ENCODE data around the gene HIC1. TPM values are rescaled to one million over a fixed set of nuclear protein-coding genes. Genes with fewer than 3 reads are reported as not detected.
A peak's percentile ranks its signal among the peaks of the same experiment; 100 is the strongest.

The HIC1 gene
- total RNA-seq, 1 donor from 2014 or later = 20.8 TPM

DNA sequence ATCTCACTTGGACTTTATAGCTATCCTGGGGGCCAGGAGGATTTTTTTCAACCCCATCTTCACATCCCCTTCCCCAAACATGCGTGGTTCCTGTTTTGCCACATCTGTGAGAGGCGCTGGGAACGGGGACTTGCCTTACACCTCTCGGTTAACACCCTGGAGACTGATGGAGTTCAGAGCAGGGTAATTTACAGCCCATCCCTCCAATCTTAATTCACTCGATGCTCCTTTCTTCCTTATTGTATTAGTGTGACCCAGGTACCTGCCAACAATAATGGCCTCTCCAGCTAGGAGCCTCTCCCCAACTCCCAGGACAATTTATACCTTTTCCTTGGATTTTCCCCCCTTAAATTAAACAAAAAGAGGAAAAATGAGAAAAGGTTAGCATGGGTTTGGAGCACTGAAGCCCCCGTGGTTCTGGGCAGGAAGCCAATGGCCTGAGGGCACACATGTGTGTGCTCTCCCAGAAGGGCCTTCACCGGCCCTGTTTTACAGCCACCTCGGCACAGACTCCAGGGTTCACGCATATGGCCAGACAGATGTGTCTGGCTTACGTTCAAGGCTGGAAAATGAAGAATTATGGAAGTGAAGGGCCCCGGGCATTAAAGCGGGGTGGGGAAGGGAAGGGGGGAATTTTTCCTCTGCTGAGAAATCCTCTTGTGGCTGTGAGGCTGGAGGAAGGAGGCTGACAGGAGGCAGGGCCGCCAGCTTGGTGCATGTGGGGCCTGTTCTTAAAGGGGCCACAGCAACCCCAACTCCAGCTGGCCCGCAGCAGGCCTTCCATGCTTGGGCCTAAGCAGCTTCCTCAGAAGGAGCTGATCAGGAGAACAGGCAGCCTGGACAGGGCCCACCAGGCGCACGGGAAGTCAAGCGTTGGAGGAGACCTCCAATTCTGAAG, 21.4 kb downstream of the HIC1 start:
- DNase-seq (ENCODE audit: low spot score) = no peak

DNA sequence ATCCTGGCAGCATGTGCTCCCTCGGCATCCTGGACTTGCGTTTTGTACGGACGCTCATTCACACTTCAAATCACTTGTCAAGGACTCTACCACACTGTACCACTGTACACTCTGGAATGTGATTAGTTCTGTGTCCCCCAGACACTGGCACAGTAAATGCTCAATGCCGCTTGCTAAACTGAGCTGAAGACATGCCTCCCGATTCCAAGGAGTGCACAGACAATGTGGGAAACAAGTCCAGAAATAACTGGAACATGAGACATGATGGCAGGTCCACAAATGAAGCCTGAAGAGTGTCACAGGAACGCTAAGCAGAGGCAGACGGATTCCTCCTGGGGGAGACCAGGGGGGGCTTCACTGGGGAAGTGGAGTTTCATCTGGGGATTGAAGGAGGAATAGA, 22.1 kb downstream of the HIC1 start:
- no peak for DNase-seq (ENCODE audit: low spot score)

DNA sequence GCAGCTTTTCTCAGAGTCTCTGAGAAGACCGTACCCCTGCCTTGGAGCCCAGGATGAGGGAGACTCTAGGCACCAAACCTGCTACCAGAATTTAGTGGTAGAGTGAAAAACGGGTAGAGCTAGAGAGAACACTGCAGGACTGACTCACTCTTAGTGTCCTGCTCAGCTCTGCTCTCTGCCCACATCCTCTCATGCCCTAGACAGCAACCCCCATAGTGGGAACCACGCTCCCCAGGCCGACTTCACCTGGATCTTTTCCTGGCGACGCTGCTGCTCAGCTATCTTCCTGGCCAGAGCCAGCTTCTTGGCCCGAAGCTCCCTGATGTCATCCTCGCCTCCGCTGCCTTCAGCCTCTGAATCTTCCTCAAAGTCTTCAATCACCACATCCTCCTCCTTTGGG, 26.7 kb downstream of the HIC1 start:
- DNase-seq (ENCODE audit: low spot score) = no peak

DNA sequence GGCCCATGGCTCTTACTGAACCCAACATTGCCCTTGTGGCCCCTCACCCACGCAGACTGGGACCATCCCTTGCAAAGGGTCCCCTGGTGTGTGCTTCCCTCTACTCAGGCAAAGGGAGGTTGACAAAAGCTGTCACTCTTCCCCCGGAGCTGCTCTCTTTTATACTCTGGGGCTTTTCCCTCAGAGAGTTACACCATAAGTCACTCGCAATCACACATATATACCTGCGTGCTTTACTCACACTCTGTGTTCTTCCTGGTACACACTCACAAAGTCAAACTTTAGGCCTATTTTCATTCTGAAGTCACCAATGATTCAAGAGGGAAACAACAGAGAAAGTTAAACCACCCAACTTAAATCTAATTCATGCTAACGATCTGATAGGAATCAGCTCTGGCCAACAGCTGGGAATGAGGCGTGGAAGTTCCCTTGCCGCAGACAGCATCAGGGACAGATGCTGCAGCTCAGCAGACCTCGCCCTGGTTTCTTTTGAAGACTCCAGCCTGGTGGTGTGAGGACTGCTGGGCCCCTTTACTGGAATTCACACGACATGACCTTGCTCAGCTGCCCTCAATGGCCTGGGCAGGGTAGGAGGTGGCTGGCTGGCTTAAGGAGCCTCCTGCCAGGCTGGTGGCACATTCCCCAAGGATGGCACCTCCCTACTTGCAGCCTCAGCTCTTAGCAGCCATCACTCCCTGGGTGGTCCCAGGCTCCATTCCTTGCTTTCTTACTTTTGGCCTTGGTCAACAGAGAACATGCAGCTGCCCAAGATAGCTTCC, 27.3 kb downstream of the HIC1 start:
- no peak for DNase-seq (ENCODE audit: low spot score)

DNA sequence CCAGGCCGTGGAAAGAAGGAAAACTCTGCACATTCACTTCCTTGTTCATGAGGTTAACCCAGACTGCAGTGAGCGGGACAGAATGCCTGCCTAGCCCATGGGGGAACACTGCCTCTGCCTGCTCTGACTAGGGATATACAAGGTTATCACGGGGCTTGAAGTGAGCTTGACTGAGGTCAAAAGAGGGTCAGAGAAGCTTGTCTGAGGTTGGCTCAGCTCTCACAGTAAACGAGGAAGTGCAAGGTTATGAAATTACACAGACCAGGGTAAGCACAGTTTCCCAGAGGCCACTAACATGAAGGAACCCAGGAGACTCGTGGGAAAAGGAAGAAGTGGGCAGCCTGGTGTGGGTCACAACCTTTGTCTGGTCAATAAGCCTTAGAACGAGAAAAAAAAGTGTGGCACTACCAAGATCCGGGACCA, 28.7 kb downstream of the HIC1 start:
- DNase-seq (ENCODE audit: low spot score) = no peak

DNA sequence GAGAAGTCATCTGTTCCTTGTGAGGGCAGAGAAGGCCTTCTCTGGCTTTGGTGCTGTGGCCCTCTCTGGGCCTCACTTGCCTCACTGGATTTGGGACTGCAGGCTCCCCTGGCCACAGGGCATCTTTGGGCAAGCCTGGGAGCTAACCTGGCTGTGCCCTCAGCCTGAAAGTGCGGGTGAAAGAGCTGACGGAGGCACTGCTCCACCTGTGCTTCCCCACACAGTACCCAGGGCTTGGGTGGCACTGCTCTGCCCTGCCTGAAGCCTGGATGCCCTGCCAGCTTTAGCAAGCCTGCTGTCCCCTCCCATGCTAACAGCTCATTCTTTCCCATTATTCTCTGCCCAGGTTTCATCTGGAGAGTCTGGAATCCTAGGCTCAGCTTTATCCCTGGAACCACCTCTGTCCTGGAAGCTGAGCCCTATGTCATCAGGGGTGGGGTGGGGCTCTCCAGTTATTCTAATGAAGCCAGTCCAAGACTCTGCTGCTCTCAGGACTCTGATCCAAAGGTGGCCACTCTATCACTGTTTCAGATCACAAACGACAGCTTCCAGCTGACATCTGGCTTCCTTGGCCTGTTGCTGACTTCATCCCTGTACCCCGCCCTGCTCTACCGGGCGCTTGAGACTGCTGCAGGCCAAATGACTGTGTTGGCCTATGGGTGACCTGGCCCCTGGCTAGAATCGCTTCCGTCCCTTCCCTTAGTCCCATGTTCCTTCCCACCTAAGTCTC, 29.3 kb downstream of the HIC1 start:
- DNase-seq (ENCODE audit: low spot score) = no peak

DNA sequence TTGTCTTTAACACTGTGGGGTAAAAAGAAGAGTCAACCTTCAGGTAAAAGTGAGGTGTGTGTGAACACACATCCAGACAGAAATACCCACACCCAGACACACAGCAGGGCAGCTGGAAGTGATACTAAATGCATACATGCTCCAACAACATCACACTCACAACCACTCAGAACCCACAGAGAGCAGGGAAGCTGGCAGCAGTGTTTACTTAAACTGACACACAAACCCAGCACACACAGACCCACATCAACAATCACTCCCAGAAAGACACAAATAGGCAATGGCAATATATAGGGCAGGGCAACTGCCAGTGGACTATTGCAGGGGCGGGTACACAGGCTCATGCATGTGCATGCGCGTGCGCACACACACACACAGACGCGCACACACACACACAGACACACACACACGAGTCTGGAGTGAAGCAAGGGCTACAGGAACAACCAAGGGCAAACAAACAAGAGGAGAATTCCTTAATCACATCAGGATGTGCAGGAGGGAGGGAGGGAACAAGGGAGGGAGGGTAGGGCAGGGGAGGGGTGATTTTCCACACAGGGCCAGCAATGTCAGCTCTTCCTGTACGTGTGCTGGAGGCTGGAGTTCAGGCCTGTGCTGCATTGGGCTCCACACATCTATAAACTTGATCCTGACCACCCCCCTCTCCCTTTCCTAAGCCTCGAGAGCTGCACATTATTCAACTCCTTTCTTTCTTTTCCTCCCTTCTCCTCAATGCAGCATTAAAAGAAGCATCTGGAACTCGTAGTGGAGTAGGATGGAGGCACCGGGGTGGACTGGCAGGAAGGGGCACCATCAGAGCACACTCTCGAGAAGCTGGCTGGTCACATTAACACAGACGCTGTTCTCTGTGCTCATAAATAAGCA, 30.1 kb downstream of the HIC1 start:
- DNase-seq (ENCODE audit: low spot score) = peak; percentile 82

DNA sequence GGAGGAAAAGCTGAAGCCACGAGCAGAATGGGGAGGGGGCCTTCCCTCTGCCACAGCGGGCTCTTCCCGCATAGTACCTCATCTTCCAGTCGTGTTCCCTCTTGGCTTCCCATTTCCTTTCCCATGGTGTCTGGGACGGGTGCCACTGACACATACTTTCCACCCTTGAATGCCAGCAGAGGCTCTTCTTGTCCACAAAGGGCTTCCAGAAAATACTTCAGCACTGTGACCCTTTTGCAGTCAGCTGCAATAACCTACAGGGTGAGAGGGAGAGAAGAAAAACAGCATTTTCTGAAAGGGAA, 30.7 kb downstream of the HIC1 start:
- DNase-seq (ENCODE audit: low spot score) = no peak

DNA sequence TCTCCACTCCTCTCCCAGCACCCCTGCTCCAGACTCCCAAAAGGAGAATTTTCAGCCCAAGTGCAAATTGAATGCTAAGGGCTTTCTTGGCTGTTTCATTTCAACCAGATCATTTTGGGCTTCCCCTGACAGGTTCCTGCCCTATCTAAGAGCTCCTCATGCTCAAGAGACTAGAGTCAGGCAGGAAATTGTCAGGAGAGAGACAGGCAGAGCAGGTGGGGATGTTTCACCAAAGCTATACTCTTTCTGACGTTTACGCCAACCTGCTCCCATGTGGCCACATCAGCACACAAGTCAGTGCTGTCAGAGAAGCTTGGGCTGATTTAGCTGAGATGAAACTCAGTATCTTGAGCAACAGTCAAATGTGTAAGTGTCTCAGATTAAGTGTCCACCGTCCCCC, 31.4 kb downstream of the HIC1 start:
- DNase-seq (ENCODE audit: low spot score) = no peak

DNA sequence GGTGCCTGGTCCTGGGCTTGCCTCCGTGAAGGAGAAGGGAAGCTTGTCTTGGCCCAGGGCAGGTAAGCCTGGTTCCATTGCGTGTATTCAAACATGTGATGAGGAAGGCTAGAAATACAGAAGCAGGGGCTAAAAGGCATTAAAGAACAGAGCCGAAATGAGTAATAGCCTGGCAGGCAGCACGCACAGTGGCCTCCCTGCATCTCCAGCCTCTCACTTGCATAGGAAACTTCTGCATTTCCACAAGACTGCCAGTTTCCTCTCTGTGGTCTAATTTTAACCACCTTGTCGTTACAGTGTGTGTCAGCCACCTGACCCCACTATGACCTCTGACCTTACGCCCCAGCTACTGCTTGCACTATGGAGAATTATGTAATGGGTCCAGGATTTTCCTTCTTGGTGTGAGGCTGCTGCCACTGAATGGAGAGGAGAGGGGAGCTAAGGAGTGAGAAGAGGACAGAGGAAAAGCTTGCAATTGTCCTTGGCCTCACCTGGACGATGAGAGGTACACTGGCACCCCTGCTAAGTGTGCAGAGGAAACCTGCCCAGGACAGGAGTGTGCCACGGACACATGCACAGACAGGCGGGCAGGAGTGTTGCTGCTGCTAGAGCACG, 32.8 kb downstream of the HIC1 start:
- peak; percentile 44 for DNase-seq (ENCODE audit: low spot score)

DNA sequence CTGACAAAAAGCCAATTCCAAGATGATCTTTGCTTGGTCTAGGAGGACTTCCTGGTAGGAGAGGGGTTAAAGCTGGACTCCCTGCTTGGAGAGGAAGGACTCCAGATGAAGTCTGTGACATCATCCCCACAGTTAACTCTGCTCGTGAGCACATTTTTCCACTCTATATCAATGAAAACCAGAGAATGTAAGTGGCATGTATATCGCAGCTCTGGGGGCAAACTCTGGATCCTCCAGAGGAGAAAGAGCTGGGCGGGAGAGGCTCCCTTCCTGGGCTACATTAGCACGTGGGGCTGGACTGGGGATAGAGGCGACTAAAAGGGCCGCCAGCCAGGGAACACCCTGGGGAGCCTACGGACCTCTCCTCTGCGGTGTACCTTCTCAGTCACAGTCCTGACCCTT, 34.1 kb downstream of the HIC1 start:
- DNase-seq (ENCODE audit: low spot score) = no peak

DNA sequence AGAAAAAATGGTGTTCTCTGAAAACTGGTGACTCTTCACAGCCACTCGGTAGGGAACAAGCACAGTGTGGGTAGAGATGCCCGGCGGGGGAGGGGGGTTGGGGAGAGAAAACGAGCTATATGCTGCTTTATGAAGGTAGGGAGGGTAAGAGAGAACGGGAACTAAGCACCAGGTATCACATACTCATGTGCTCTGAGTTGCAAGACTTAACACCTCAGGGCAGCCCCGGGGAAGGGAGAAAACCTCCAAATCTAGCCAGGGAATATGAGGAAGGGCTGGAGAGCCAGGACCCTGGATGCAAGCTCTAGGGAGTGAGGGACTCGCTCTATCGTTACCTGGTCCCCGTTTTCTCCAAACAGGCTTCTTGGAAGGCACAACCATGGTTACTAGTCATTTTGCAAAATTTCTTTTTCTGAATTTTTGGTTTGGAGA, 35.3 kb downstream of the HIC1 start:
- no peak for DNase-seq (ENCODE audit: low spot score)

DNA sequence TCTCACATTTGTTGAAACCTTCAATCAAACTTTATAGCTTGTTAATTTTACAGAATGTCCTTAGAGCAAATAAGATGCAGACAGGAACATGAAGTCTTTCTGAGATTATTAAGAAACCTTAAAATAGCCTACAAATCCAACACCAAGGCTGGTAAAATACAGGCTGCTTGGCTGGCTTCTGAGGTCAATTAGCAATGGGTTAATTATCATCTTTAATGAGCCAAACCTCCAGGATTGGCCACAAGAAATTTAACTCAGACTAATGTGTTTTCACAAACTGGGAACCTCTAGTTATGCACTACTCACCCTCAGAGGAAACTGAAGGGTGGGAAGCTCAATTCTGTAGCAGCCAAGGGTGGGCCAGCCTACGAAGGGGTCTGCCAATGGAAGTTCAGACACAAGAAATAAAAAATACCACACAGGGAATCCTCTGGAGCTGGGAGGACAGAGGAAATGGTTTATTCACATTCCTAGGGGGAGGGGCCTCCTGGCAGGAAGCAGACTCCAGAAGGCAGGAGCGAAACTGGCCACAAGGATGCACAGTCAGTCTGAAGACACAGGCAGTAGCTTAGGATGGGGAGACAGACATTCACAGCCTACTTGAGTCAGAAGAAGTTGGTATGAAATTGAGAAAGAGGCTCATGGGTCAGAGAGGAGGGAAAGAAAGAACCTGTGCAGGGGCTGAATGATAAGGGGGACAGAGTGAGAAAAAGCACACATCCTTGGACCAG, 36.1 kb downstream of the HIC1 start:
- peak; percentile 45 for DNase-seq (ENCODE audit: low spot score)

DNA sequence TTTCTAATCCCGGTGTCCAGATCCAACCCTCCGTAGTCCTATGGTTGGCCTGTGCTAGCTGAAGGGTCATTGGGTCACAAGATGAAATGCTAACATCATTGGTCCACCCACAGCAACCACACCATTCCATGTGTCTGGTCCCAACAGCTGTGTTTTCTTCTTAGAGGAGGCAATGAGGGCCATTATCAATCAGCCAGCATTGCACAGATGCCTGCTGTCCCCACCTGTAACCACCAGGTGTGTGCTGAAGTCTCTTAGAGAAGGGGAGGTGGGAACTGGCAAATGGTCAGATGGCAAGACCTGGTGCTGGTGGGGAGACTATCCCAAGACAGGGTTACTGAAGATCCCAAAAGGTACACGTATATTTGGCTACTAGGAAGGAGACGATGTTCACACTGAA, 37.4 kb downstream of the HIC1 start:
- no peak for DNase-seq (ENCODE audit: low spot score)

DNA sequence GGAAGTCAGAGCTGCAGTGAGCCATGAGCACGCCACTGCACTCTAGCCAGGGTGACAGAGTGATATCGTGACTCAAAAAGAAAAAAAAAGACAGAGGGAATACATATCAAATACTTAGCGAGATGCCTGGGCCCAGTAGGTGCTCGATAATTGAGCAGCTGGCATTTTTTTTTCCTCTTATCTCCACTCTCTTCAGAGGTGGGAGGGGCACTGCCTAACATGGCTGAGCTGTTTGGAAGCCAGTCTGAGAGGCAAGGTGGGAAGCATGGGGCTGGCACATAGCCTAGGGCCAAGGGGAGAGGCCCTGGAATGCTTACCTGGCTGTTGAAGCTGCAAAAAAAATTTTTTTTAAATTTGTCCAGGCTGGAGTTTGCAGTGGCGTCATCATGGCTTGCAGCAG, 38.4 kb downstream of the HIC1 start:
- peak; percentile 37 for DNase-seq (ENCODE audit: low spot score)

DNA sequence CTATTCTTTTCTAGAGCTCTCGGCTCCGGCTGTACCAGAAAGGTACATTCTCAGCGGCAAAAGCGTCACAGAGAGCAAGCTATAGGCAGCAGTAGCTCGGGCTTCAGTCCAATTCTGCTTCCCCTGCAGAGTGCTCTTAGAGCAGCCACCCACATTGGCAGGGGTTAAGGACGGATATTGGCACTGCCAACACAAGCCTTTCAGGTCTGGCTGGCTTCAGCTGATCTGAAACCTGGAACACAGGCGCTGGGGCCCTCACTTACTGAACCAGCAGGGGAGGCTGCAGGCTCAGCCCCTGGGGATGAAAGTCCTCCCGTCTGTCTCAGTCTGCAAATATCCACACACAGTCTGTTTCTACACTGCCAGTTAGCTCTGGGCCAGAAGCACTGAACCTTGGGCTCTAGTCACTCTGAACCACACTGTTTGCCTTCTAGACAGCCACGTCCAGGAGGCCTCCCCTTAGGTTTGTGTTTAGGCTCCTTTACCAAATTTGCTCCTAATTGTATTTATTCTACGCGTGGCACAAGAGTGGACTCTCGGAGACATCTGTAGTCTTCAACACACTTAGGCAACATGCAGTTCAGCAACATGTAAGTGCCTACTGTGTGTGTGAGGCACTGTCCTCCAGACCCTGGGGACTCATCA, 40.1 kb downstream of the HIC1 start:
- DNase-seq (ENCODE audit: low spot score) = peak; percentile 69

DNA sequence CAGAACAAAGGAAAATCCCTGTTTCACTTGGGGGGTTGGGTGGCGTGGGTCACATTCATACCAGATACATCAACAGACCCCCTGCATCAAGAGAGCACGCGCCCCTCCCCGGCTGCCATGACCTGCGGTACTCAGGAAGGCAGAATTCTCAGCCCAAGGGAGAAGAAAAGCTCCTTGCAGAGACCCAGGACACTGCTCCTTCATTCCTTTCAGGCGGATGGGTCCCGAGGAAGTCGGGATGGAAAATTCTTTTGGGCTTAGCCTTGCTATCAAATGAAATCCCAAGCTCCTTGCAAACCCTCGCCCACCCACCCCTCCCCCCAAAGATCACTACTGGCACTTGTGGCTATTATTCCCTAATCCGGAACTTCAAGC, 40.6 kb downstream of the HIC1 start:
- no peak for DNase-seq (ENCODE audit: low spot score)

DNA sequence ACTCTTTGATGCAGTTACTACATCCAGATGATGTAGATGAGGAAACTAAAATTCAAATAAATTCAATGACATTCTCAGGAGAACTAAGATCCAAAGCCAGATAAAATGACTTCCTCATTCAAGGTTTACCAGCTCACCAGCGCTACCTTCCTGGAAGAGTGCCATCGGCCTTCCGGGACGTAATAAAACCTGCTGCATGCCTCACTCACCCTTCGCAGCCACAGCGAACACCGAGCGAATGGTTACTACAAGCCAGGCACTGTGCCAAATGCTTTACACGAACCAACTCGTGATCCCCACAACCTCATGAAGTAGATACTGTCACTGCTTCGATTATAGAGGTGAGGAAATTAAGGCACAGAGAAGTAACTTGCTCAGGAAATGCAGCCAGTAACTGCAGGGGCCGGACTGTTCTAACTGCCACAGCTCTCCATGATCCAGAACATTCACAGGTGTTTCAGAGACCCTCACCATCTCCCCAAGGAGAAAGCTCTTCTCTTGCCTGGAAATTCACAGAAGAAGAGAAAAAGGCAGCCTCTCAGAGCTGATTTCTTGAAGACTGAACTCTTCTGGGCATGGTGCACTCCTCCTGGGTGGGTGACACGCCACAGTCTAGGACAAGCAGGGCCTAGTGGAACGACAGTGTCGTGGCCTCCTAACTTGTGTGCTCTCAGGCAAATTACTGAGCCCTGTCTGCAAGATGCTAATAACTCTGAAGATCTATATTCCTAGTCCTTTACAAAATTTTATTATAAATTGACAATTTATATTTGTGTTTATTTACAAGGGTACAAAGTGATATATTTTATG, 46.8 kb downstream of the HIC1 start:
- peak; percentile 83 for DNase-seq (ENCODE audit: low spot score)
